Adrenal gland (tissue), 5 donors: ENCODE measurements around the gene SNX9.

ENCODE experiments used
- POLR2A ChIP-seq, 2 donors: fragments of 450-650 bp; IDR thresholded peaks; one replicate each; pipeline ENCODE4 v1.6.1; 2017; ENCODE audit warnings: antibody characterized with exemption in 2 of 2, mild to moderate bottlenecking in 2 of 2, moderate library complexity in 1 of 2
- TF ChIP-seq, protein P1 (sequence below), 6 experiments: fragments of 450-650 bp in 4 of 6; fragments of 200-600 bp in 2 of 6; sonication (generic) in 1 of 6; IDR thresholded peaks; 1 replicate in 5 of 6; 2 replicates in 1 of 6; pipeline versions ENCODE4 v1.5.1 to v1.8.0; 2016 to 2021; ENCODE audit warnings: antibody characterized with exemption in 6 of 6, mild to moderate bottlenecking in 2 of 6, moderate library complexity in 1 of 6
- donor health status: DM: no; HTN: no; CAD: no.

DNA sequence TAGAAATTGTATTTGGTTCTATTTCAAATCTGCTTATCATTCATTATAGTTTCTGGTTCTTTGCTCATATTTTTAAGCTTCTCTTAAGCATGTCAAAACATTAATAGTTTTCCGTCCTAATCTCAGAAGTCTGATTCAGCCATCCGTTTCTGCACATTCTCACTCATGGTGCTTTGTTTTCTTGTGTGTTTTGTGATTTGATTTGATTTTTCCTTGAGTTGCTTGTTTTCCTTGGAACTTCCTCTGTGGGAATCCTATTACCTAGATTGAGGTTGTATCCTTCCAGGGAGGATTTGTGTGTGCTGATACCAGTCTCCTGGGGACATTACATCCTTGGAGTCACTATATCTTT is 7.9 kb downstream of the SNX9 start:
- TF ChIP-seq, protein P1, sequence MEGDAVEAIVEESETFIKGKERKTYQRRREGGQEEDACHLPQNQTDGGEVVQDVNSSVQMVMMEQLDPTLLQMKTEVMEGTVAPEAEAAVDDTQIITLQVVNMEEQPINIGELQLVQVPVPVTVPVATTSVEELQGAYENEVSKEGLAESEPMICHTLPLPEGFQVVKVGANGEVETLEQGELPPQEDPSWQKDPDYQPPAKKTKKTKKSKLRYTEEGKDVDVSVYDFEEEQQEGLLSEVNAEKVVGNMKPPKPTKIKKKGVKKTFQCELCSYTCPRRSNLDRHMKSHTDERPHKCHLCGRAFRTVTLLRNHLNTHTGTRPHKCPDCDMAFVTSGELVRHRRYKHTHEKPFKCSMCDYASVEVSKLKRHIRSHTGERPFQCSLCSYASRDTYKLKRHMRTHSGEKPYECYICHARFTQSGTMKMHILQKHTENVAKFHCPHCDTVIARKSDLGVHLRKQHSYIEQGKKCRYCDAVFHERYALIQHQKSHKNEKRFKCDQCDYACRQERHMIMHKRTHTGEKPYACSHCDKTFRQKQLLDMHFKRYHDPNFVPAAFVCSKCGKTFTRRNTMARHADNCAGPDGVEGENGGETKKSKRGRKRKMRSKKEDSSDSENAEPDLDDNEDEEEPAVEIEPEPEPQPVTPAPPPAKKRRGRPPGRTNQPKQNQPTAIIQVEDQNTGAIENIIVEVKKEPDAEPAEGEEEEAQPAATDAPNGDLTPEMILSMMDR (IDR thresholded peaks at IDR 0.05) = no peak
- TF ChIP-seq POLR2A (IDR thresholded peaks at IDR 0.05) = no peak
